ENCODE data around the gene DUSP10. TPM values are rescaled to one million over a fixed set of nuclear protein-coding genes. Genes with fewer than 3 reads are reported as not detected.

Gene DUSP10
- total RNA-seq, 1 experiment from 2014 or later: 1.7 TPM

DNA sequence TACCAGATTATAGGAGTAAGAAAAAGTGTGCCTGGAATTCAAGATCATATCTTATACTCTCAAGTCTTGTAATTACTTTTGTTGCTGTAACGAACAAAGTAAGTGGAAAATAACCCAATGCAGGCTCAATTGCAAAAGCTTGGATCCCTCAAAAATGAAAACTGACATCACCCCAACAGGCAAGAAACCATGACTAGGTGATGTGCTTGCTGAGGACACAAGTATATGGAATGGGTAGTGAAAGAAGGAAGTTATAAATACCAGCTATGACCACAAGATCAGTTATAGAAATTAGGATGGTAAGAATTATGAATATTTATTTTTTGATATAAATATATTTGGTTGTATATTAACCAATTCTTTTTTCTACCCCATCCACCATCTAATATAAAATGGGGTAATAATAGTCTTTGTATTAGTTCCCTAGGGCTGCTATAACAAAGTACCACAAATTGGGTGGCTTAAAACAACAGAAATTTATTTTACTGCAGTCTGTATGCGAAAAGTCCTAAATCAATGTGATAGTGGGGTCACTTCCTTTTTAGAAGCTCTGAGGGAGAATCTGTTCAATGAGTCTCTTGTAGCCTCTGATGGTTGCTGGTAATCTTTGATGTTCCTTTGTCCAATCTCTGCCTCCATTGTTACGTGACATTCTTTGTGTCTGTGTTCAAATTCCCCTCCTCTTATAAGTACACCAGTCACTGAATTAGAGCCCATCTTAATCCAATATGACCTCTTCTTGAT is 45.0 kb downstream of the DUSP10 start (continued):
- no peak for TF ChIP-seq REST (IDR thresholded peaks at IDR 0.05; ENCODE audit: low read depth)

DNA sequence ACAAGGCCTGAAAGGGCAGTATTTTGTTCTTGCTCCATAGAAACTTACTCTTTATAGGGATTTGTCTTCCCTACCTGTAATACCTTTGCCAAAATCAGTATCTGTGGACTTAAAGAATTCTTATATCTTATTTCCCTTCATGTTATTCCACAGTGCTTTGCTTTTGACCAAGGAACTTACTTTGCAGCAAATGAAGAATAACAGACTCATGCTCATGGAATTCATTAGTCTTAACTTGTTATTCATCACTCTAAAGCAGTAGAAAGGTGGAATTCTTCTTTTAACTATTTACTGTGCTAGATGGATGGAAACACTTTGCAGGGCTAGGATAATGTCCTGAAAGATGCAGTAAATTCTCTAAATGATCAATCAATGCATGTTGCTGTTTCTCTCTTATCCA is 45.9 kb downstream of the DUSP10 start:
- no peaks in the 10 kb centered on the region for H3K36me3 ChIP-seq (ENCODE audit: control insufficient read depth in 1 of 2, insufficient read depth in 2 of 2, low read length in 2 of 2)
- no peak overlapping the region for H3K4me3 ChIP-seq (replicated peaks in 1 of 2; ENCODE audit: low read depth in 1 of 2, low read length in 2 of 2)
- no peak overlapping the region for H3K9ac ChIP-seq (ENCODE audit: low read length)
- DNase-seq (ENCODE audit: low read depth, low spot score) (no peak), ATAC-seq (no peak)
- intact Hi-C loops (cut with micrococcal nuclease): no loop called here
- H2AFZ ChIP-seq (ENCODE audit: low read depth, low read length, poor library complexity, severe bottlenecking): no peak overlapping the region
- no peaks in the 10 kb centered on the region for H3K27me3 ChIP-seq (ENCODE audit: insufficient read depth, low read length)
- POLR2A ChIA-PET: no interaction called here
- no peak overlapping the region for H3K27ac ChIP-seq (ENCODE audit: low read depth, low read length)
- RAD21 ChIA-PET (ENCODE audit: low non-redundant PET in 1 of 2, low total read pairs in 2 of 2, uncharacterized antibody in 2 of 2, unreplicated experiment in 2 of 2): no interaction called here
- no peaks in the 10 kb centered on the region for H4K20me1 ChIP-seq (ENCODE audit: insufficient read depth)
- no peak overlapping the region for H3K4me2 ChIP-seq (ENCODE audit: low read length)
- no peaks in the 10 kb centered on the region for H3K9me2 ChIP-seq (ENCODE audit: insufficient read depth)
- H3K4me1 ChIP-seq (ENCODE audit: control insufficient read depth in 1 of 2, insufficient read depth in 2 of 2, low read length in 2 of 2): no peaks in the 10 kb centered on the region
- no peaks in the 10 kb centered on the region for H3K9me3 ChIP-seq (ENCODE audit: control insufficient read depth in 1 of 2, insufficient read depth in 1 of 2, low read depth in 1 of 2, low read length in 2 of 2)
- CTCF ChIA-PET: no interaction called here
- no TSS peak for BruUV-seq (replicated peaks)
- H3K79me2 ChIP-seq (ENCODE audit: insufficient read depth, low read length): no peaks in the 10 kb centered on the region
- no peak for TF ChIP-seq POLR2AphosphoS5 (IDR thresholded peaks at IDR 0.05; ENCODE audit: low read depth, low read length)
- TF ChIP-seq CEBPB (IDR thresholded peaks at IDR 0.05; ENCODE audit: low read depth): no peak
- no peak for TF ChIP-seq ATF3 (IDR thresholded peaks at IDR 0.05)
- TF ChIP-seq EZH2phosphoT487 (IDR thresholded peaks at IDR 0.05; ENCODE audit: borderline replicate concordance): no peak
- TF ChIP-seq SRF (IDR thresholded peaks at IDR 0.05; ENCODE audit: low read depth): no peak
- no peak for TF ChIP-seq ZNF274 (IDR thresholded peaks at IDR 0.05; ENCODE audit: low read depth, low read length)
- TF ChIP-seq CTCF (IDR thresholded peaks at IDR 0.05 in 2 of 3, conservative IDR thresholded peaks at IDR 0.05 in 1 of 3; ENCODE audit: borderline replicate concordance in 1 of 3, insufficient read depth in 1 of 3, low read depth in 2 of 3, low read length in 2 of 3): no peak
- no peak for TF ChIP-seq SIN3A (IDR thresholded peaks at IDR 0.05; ENCODE audit: low read depth)
- TF ChIP-seq EGR1 (IDR thresholded peaks at IDR 0.05; ENCODE audit: low read depth): no peak
- no peak for TF ChIP-seq ZFX (IDR thresholded peaks at IDR 0.05)
- TF ChIP-seq RAD21 (IDR thresholded peaks at IDR 0.05; ENCODE audit: low read depth): no peak
- TF ChIP-seq TCF7L2 (IDR thresholded peaks at IDR 0.05; ENCODE audit: borderline replicate concordance, extremely low read depth, insufficient read depth, insufficient read length): no peak
- TF ChIP-seq YY1 (IDR thresholded peaks at IDR 0.05; ENCODE audit: extremely low read depth, insufficient replicate concordance, low read depth, low read length): no peak
- TF ChIP-seq CBX3 (IDR thresholded peaks at IDR 0.05; ENCODE audit: low read depth): no peak
- no peak for TF ChIP-seq FOSL1 (IDR thresholded peaks at IDR 0.05; ENCODE audit: low read depth)
- TF ChIP-seq POLR2A (IDR thresholded peaks at IDR 0.05; ENCODE audit: borderline replicate concordance, extremely low read depth, insufficient read depth, insufficient read length): no peak
- no peak for TF ChIP-seq ELF1 (IDR thresholded peaks at IDR 0.05; ENCODE audit: borderline replicate concordance, low read depth)

All from HCT116 (cell line).